Measurements from ENCODE around the gene TBL1XR1. TPM values are rescaled to one million over a fixed set of nuclear protein-coding genes. Genes with fewer than 3 reads are reported as not detected.
A peak's percentile ranks its signal among the peaks of the same experiment; 100 is the strongest.

TBL1XR1 gene
- total RNA-seq, 1 experiment from 2014 or later = 175 TPM

DNA sequence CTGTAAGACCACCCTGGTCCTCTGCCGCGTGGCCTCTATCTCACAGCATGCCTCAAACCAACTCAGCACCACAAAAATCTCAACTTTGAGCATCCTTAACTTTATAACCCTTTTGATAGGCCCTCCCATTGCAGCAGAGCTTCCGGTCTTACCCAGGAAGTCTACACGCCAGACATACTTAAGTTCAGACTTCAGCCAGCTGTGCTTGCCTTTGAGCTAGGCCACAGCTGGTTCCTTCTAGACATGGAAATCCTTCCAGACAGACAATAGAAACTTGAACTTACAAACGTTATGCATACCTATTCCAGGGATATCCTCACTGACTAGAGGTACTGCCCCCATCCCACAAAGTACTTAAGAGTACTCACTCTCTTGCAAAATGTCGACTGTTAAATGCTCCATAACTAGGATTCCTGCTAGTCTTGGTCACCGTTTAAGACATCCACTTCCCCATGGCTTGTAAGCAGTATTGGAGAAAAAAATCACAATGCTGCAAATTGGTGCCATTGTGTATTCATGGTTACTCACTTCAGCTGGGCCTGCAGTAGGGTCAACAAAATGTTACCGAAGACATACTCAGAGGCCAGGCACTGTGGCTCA is 183.5 kb downstream of the TBL1XR1 start:
- Histone ChIP-seq H3K14ac (ENCODE audit: insufficient read depth, low read length) (no peak overlapping the region), H2BK5ac (ENCODE audit: insufficient read length, low read length) (no peak overlapping the region), H2BK20ac (ENCODE audit: low read depth, low read length, poor library complexity, severe bottlenecking) (no peak overlapping the region), H3K23ac (ENCODE audit: insufficient read length, low read depth, low read length) (no peak overlapping the region), H4K20me1 (ENCODE audit: control insufficient read depth, insufficient read depth, insufficient read length) (no peaks in the 10 kb centered on the region), H3K4ac (ENCODE audit: low read depth, low read length) (no peak overlapping the region), H2BK12ac (ENCODE audit: insufficient read length, low read depth, low read length) (no peak overlapping the region), H4K91ac (ENCODE audit: insufficient read length, low read depth, low read length) (no peak overlapping the region), H3K23me2 (ENCODE audit: insufficient read length, low read depth, low read length, poor library complexity, severe bottlenecking) (no peaks in the 10 kb centered on the region), H3K9me3 (ENCODE audit: control insufficient read depth, low read depth, low read length) (no peaks in the 10 kb centered on the region), H3T11ph (ENCODE audit: low read length) (no peak overlapping the region), H4K5ac (ENCODE audit: insufficient read length, low read depth, low read length) (no peak overlapping the region), H3K27me3 (ENCODE audit: insufficient read depth, low read length) (no peaks in the 10 kb centered on the region), H3K9ac (ENCODE audit: extremely low read depth, insufficient read length, low read length) (no peak overlapping the region), H3K56ac (ENCODE audit: insufficient read length, low read depth, low read length) (no peak overlapping the region), H3K27ac (ENCODE audit: insufficient read length, low read depth, low read length) (no peak overlapping the region), H2BK120ac (ENCODE audit: low read depth, low read length, poor library complexity, severe bottlenecking) (no peak overlapping the region), H2AFZ (ENCODE audit: low read length) (no peak overlapping the region), H4K8ac (replicated peaks; ENCODE audit: insufficient read length, low read depth, low read length) (no peak overlapping the region), H2BK15ac (ENCODE audit: low read depth, low read length) (no peak overlapping the region), H3K18ac (ENCODE audit: insufficient read length, low read depth, low read length) (no peak overlapping the region), H3K79me2 (ENCODE audit: insufficient read depth, low read length) (no peaks in the 10 kb centered on the region), H3K4me2 (ENCODE audit: insufficient read depth, insufficient read length, low read length) (no peak overlapping the region), H2AK5ac (ENCODE audit: insufficient read length, low read length) (no peak overlapping the region), H3K4me1 (ENCODE audit: insufficient read depth, low read length) (no peaks in the 10 kb centered on the region; the same call in 1 of the 2 replicates), H3K79me1 (ENCODE audit: insufficient read depth, low read depth, low read length, poor library complexity, severe bottlenecking) (no peaks in the 10 kb centered on the region)
- Mint-ChIP-seq H3K27me3 (ENCODE audit: low read depth) (no peaks in the 10 kb centered on the region; the same call in 1 of the 2 replicates), H3K27ac (peak overlapping the region in 2 of 3 experiments; percentile 33 to 40; a peak in 4 of 7 replicates), H3K9me3 (no peaks in the 10 kb centered on the region; a peak in 1 of 5 replicates), H3K4me3 (no peak overlapping the region), H3K4me1 (peaks cover 17 to 26% of the 10 kb centered on the region in 2 experiments), H3K36me3 (ENCODE audit: insufficient read depth in 1 of 3, low read depth in 3 of 3) (peaks cover 1 to 5% (median 3%) of the 10 kb centered on the region in 3 experiments; a peak in 4 of 7 replicates)
- peak; percentile 32 for DNase-seq
- WGBS (ENCODE audit: extremely low coverage, insufficient read length, low lambda C conversion rate) = no CpG with 5 or more reads among the region's 8 CpGs
- TF ChIP-seq, protein P1, sequence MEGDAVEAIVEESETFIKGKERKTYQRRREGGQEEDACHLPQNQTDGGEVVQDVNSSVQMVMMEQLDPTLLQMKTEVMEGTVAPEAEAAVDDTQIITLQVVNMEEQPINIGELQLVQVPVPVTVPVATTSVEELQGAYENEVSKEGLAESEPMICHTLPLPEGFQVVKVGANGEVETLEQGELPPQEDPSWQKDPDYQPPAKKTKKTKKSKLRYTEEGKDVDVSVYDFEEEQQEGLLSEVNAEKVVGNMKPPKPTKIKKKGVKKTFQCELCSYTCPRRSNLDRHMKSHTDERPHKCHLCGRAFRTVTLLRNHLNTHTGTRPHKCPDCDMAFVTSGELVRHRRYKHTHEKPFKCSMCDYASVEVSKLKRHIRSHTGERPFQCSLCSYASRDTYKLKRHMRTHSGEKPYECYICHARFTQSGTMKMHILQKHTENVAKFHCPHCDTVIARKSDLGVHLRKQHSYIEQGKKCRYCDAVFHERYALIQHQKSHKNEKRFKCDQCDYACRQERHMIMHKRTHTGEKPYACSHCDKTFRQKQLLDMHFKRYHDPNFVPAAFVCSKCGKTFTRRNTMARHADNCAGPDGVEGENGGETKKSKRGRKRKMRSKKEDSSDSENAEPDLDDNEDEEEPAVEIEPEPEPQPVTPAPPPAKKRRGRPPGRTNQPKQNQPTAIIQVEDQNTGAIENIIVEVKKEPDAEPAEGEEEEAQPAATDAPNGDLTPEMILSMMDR (conservative IDR thresholded peaks at IDR 0.05) = no peak

Data from H9 (cell line).